ENCODE measurements around the gene VPS18.

DNA sequence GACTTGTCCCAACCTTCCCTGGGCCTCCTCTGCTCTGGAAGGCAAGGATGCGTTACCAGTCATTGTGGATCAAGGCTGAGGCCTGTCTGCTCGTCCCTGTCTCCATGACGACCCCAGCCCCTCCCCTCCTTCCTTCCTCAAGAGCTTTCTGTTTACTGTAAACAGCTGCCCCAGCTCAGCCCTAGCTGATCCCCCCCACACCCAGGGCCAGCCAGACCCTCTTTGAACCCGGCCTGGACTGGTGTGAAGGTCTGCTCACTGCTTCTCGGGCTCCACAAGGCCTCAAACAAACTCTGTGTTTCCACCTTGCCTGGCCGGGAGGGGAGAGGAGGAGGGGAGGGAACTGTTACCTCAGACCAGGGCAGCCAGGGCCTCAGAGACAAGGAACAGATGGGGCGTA lies 16.9 kb downstream of the VPS18 start:
- TF ChIP-seq EZH2 (IDR thresholded peaks at IDR 0.05) = no peak
- no peak for TF ChIP-seq POLR2AphosphoS5 (IDR thresholded peaks at IDR 0.05; ENCODE audit: borderline replicate concordance, low read depth, low read length)
- peak; percentile 93 for TF ChIP-seq FOXP2 (optimal IDR thresholded peaks at IDR 0.05; ENCODE audit: control extremely low read depth, extremely low read length, insufficient read depth)

Data from SK-N-MC (cell line).